ENCODE measurements around the gene RNF10.
A peak's percentile ranks its signal among the peaks of the same experiment; 100 is the strongest.
"Not testable (repeated sequence)": the region's sequence is repeated elsewhere in the genome, so short reads cannot be mapped to it uniquely, and the experiment has no call there.

The RNF10 gene

GRCh38 chr12:120534203-120534702 is at the start of gene RNF10:
TSS of gene RNF10 (plus strand) at chr12:120534356. CDS start at chr12:120534812, 456 bp downstream.
- H3K4me3 ChIP-seq (replicated peaks; ENCODE audit: low read depth, low read length) = peak within 1 kb of the TSS; percentile 96
- peak; percentile 94 for DNase-seq (ENCODE audit: low read depth)
- no peak for TF ChIP-seq CTCF (IDR thresholded peaks at IDR 0.05; ENCODE audit: low read length, missing control alignments)

- no peak for TF ChIP-seq CTCF (IDR thresholded peaks at IDR 0.05; ENCODE audit: low read length, missing control alignments)
- H3K4me3 ChIP-seq (replicated peaks; ENCODE audit: low read depth, low read length) = no peak overlapping the region
- no peak for DNase-seq (ENCODE audit: low read depth)
Observed at GRCh38 chr12:120485961-120486881, 47.9 kb upstream of the RNF10 start.

GRCh38 chr12:120487552-120487951 is 46.6 kb upstream of the RNF10 start:
- DNase-seq (ENCODE audit: low read depth); H3K4me3 ChIP-seq (replicated peaks; ENCODE audit: low read depth, low read length): not testable (repeated sequence)

- H3K4me3 ChIP-seq (replicated peaks; ENCODE audit: low read depth, low read length) = no peak overlapping the region
- peak; percentile 42 for DNase-seq (ENCODE audit: low read depth)
- no peak for TF ChIP-seq CTCF (IDR thresholded peaks at IDR 0.05; ENCODE audit: low read length, missing control alignments)
Observed at GRCh38 chr12:120488057-120488640, 46.0 kb upstream of the RNF10 start.

- DNase-seq (ENCODE audit: low read depth) = no peak
- TF ChIP-seq CTCF (IDR thresholded peaks at IDR 0.05; ENCODE audit: low read length, missing control alignments) = no peak
- H3K4me3 ChIP-seq (replicated peaks; ENCODE audit: low read depth, low read length) = no peak overlapping the region
Observed at GRCh38 chr12:120489018-120489417, 45.1 kb upstream of the RNF10 start.

GRCh38 chr12:120490325-120490724 is 43.8 kb upstream of the RNF10 start:
- H3K4me3 ChIP-seq (replicated peaks; ENCODE audit: low read depth, low read length) = no peak overlapping the region
- TF ChIP-seq CTCF (IDR thresholded peaks at IDR 0.05; ENCODE audit: low read length, missing control alignments) = no peak
- no peak for DNase-seq (ENCODE audit: low read depth)

- no peak overlapping the region for H3K4me3 ChIP-seq (replicated peaks; ENCODE audit: low read depth, low read length)
- DNase-seq (ENCODE audit: low read depth) = no peak
- TF ChIP-seq CTCF (IDR thresholded peaks at IDR 0.05; ENCODE audit: low read length, missing control alignments) = no peak
Observed at GRCh38 chr12:120490833-120491512, 43.2 kb upstream of the RNF10 start.
